CD4-positive, alpha-beta T cell (primary cell): ENCODE measurements around the gene DHODH. TPM values are rescaled to one million over a fixed set of nuclear protein-coding genes. Genes with fewer than 3 reads are reported as not detected.

ENCODE experiments used
- ATAC-seq: fragments of 200-7000 bp; cut with Tn5 transposase; one replicate; pipeline ENCODE4 v1.10.0; 2022; ENCODE audit warnings: mild to moderate bottlenecking; ENCODE audit not compliant: poor library complexity
- CTCF ChIA-PET: fragments of 350-600 bp; sonication (Branson Sonifier 250); formaldehyde crosslinking; loops from one replicate; lab custom pipeline; 2021; ENCODE audit warnings: antibody characterized with exemption, inconsistent platforms; lab: Charles Lee
- POLR2A ChIA-PET: fragments of 350-600 bp; sonication (Branson Sonifier 250); formaldehyde crosslinking; loops from one replicate; lab custom pipeline; 2021; ENCODE audit warnings: antibody characterized with exemption, inconsistent platforms; lab: Charles Lee
- DNase-seq, 14 experiments: peaks; one replicate each; pipeline ENCODE4 v3.0.0-alpha.2; 2013 to 2020; ENCODE audit warnings: mixed read lengths in 2 of 14
- H3K27ac ChIP-seq, 2 donors: one replicate each; pipeline versions ENCODE4 v1.5.1 to v1.7.0; 2013; ENCODE audit warnings: low read length in 2 of 2, low read depth in 1 of 2, mild to moderate bottlenecking in 1 of 2
- H3K27me3 ChIP-seq, 2 experiments: 1 replicate in 1 of 2; 2 replicates in 1 of 2; pipeline versions ENCODE4 v1.6.1 to v1.7.0; 2013; ENCODE audit warnings: low read length in 2 of 2, control low read depth in 1 of 2, mild to moderate bottlenecking in 1 of 2, moderate library complexity in 1 of 2; ENCODE audit not compliant: insufficient read depth in 2 of 2, control insufficient read depth in 1 of 2
- H3K36me3 ChIP-seq: one replicate; pipeline ENCODE4 v1.6.1; 2013; ENCODE audit warnings: low read length, control low read depth; ENCODE audit not compliant: insufficient read depth
- H3K4me1 ChIP-seq: one replicate; pipeline ENCODE4 v1.6.1; 2013; ENCODE audit warnings: low read length, control low read depth; ENCODE audit not compliant: insufficient read depth
- H3K4me3 ChIP-seq: one replicate; pipeline ENCODE4 v1.5.1; 2013; ENCODE audit warnings: mild to moderate bottlenecking, low read length, moderate library complexity
- H3K9me3 ChIP-seq, 2 experiments: 1 replicate in 1 of 2; 2 replicates in 1 of 2; pipeline versions ENCODE4 v1.6.1 to v1.7.0; 2013; ENCODE audit warnings: low read length in 2 of 2, mild to moderate bottlenecking in 2 of 2, control low read depth in 1 of 2, moderate library complexity in 1 of 2; ENCODE audit not compliant: control insufficient read depth in 1 of 2, insufficient read depth in 1 of 2
- H3K27ac Mint-ChIP-seq: one replicate; pipeline ENCODE4 v1.8.0; 2020; ENCODE audit warnings: mixed read lengths
- H3K27me3 Mint-ChIP-seq: one replicate; pipeline ENCODE4 v1.8.0; 2021; ENCODE audit warnings: mixed read lengths
- H3K36me3 Mint-ChIP-seq: one replicate; pipeline ENCODE4 v1.8.0; 2021; ENCODE audit warnings: low read depth, mixed read lengths
- H3K4me1 Mint-ChIP-seq: one replicate; pipeline ENCODE4 v1.8.0; 2021; ENCODE audit warnings: low read depth, mixed read lengths
- H3K4me3 Mint-ChIP-seq: one replicate; pipeline ENCODE4 v1.8.0; 2020; ENCODE audit warnings: mild to moderate bottlenecking, mixed read lengths
- H3K9me3 Mint-ChIP-seq: one replicate; pipeline ENCODE4 v1.8.0; 2020; ENCODE audit warnings: mixed read lengths
- CTCF ChIP-seq: fragments of 200-600 bp; IDR thresholded peaks from one replicate; pipeline ENCODE4 v1.8.0; 2022; ENCODE audit warnings: antibody characterized with exemption, mild to moderate bottlenecking
- intact Hi-C, 2 experiments: fragments of 100-400 bp; cut with DNase I in 1 of 2; cut with micrococcal nuclease in 1 of 2; formaldehyde crosslinking; loops; one replicate each; pipeline versions ENCODE4 v1.15.1 to v1.9.0; 2023 to 2025; cut with DNase I, micrococcal nuclease
- total RNA-seq, 174 experiments: library from RNA in 2 of 174; stranded (reverse) in 2 of 174; gene quantifications; one replicate each; pipeline ENCODE4 v1.2.3 and lab custom pipeline; 2021 to 2026

The DHODH gene
- total RNA-seq, 2 experiments from 2014 or later = 2.5 to 2.7 TPM

GRCh38 chr16:72015124-72015523 lies 6.6 kb downstream of the DHODH start:
- ChIA-PET POLR2A (no interaction called here), CTCF (no interaction called here)
- Histone ChIP-seq H3K4me3 (no peak overlapping the region), H3K36me3 (peaks cover 31% of the 10 kb centered on the region), H3K27me3 (no peaks in the 10 kb centered on the region), H3K4me1 (peaks cover 7% of the 10 kb centered on the region), H3K9me3 (no peaks in the 10 kb centered on the region), H3K27ac (no peak overlapping the region)
- Mint-ChIP-seq H3K9me3 (no peaks in the 10 kb centered on the region), H3K27ac (no peak overlapping the region), H3K4me3 (no peak overlapping the region), H3K4me1 (peaks cover 4% of the 10 kb centered on the region), H3K36me3 (peaks cover 64% of the 10 kb centered on the region), H3K27me3 (no peaks in the 10 kb centered on the region)
- ATAC-seq (no peak), DNase-seq (no peak)
- TF ChIP-seq CTCF = no peak
- intact Hi-C loops = loop anchor here in 1 of 2 experiments (10.0 kb wide), 1 partner anchor 650 kb away; no protein-coding TSS in a partner anchor

DNA sequence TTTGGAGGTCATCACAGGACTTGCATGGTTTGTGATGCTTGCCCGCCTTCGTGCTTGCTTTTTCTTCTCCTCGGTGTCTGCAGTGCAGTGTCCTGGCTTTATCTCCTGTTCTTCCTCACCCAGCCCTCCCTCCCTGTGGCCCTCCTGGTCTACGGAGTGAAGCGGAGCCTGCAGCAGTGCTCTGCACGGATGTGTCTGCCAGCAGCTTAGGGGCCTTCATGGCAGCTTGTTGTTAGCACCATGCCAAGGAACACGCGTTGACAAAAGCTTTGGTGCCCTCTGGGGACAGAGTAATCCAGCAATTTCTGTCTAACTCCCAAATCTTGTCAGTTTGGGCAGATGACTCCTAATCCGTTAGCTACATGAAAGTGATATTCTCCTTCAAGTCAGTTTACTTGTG lies 9.9 kb downstream of the DHODH start:
- ChIA-PET CTCF (no interaction called here), POLR2A (no interaction called here)
- H3K27me3 Mint-ChIP-seq = no peaks in the 10 kb centered on the region
- no peak for TF ChIP-seq CTCF
- H3K9me3 Mint-ChIP-seq = no peaks in the 10 kb centered on the region
- no peak for ATAC-seq
- Histone ChIP-seq H3K9me3 (no peaks in the 10 kb centered on the region), H3K4me1 (peaks cover 7% of the 10 kb centered on the region), H3K36me3 (peaks cover 42% of the 10 kb centered on the region), H3K4me3 (no peak overlapping the region), H3K27me3 (no peaks in the 10 kb centered on the region), H3K27ac (no peak overlapping the region)
- peaks cover 69% of the 10 kb centered on the region for H3K36me3 Mint-ChIP-seq
- DNase-seq = no peak
- intact Hi-C loops = loop anchor here in 1 of 2 experiments (10.0 kb wide), 1 partner anchor 646 kb away; no protein-coding TSS in a partner anchor
- H3K27ac Mint-ChIP-seq = no peak overlapping the region
- H3K4me3 Mint-ChIP-seq = no peak overlapping the region
- H3K4me1 Mint-ChIP-seq = no peaks in the 10 kb centered on the region

GRCh38 chr16:72021043-72021442 lies 12.5 kb downstream of the DHODH start:
- ChIA-PET POLR2A (no interaction called here), CTCF (no interaction called here)
- no peak for TF ChIP-seq CTCF
- H3K27me3 ChIP-seq = no peaks in the 10 kb centered on the region
- H3K9me3 ChIP-seq = no peaks in the 10 kb centered on the region
- Mint-ChIP-seq H3K27me3 (no peaks in the 10 kb centered on the region), H3K27ac (no peak overlapping the region), H3K4me3 (no peak overlapping the region), H3K4me1 (no peaks in the 10 kb centered on the region), H3K9me3 (no peaks in the 10 kb centered on the region), H3K36me3 (peaks cover 71% of the 10 kb centered on the region)
- ATAC-seq = no peak
- no peak overlapping the region for H3K27ac ChIP-seq
- intact Hi-C loops = no loop called here
- no peak for DNase-seq
- H3K4me1 ChIP-seq = no peaks in the 10 kb centered on the region
- H3K36me3 ChIP-seq = peaks cover 46% of the 10 kb centered on the region
- H3K4me3 ChIP-seq = no peak overlapping the region
